Epithelial cell of esophagus (primary cell): ENCODE measurements around the gene ELOB.

Experiments used
- DNase-seq: peaks from one replicate; pipeline ENCODE4 v3.0.0; 2010; ENCODE audit warnings: low read depth
- H3K4me3 ChIP-seq: 2 replicates; pipeline ENCODE4 v1.5.1; 2011; ENCODE audit warnings: mild to moderate bottlenecking, low read length, control low read depth
- CTCF ChIP-seq: IDR thresholded peaks from 2 replicates; pipeline ENCODE4 v1.5.1; 2011; ENCODE audit warnings: low read depth, mild to moderate bottlenecking, low read length, control low read depth, inconsistent platforms; ENCODE audit not compliant: insufficient read depth; ENCODE audit errors: missing control alignments

Gene ELOB

GRCh38 chr16:2766430-2767139 is 10.5 kb downstream of the ELOB start:
- H3K4me3 ChIP-seq, result no peak overlapping the region

GRCh38 chr16:2765462-2766404 is 11.3 kb downstream of the ELOB start:
- no peak overlapping the region for H3K4me3 ChIP-seq
- TF ChIP-seq CTCF, result no peak
- no peak for DNase-seq

More at GRCh38 chr16:2766430-2767139, 10.5 kb downstream of the ELOB start:
- TF ChIP-seq CTCF, result no peak
- no peak for DNase-seq

GRCh38 chr16:2764718-2765117 is 12.4 kb downstream of the ELOB start:
- no peak overlapping the region for H3K4me3 ChIP-seq
- DNase-seq, result no peak
- TF ChIP-seq CTCF, result no peak

DNA sequence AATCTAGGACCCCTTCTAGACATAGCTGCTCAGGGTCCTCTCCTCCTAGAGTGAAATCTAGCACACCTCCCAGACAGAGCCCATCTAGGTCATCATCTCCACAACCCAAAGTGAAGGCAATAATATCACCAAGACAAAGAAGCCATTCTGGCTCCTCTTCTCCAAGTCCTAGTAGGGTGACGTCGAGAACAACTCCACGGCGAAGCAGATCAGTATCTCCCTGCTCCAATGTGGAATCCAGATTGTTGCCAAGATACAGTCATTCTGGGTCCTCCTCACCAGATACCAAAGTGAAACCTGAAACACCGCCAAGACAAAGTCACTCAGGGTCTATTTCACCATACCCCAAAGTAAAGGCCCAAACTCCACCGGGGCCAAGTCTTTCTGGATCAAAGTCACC is 13.9 kb downstream of the ELOB start:
- H3K4me3 ChIP-seq, result no peak overlapping the region
- no peak for DNase-seq
- no peak for TF ChIP-seq CTCF

DNA sequence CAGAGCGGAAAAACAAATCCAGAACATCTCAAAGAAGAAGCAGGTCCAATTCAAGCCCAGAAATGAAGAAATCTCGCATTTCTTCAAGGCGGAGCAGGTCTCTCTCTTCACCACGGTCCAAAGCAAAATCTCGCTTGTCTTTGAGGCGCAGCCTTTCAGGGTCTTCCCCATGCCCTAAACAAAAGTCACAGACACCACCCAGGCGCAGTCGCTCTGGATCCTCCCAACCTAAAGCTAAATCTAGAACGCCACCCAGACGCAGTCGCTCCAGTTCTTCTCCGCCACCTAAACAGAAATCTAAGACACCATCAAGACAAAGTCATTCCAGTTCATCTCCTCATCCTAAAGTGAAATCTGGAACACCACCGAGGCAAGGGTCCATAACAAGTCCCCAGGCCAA is 14.4 kb downstream of the ELOB start:
- H3K4me3 ChIP-seq, result no peak overlapping the region
- no peak for TF ChIP-seq CTCF
- DNase-seq, result no peak

- DNase-seq, result no peak
- no peak overlapping the region for H3K4me3 ChIP-seq
- TF ChIP-seq CTCF, result no peak
These were observed 15.0 kb downstream of the ELOB start for GRCh38 chr16:2761886-2762583.
